NCI-H2081 (cell line): ENCODE measurements around the gene DNAJC5G.

Experiments
- DNase-seq, 2 experiments: peaks; one replicate each; lab custom pipeline; 2025; lab: John Stamatoyannopoulos, UW

Gene DNAJC5G, protein sequence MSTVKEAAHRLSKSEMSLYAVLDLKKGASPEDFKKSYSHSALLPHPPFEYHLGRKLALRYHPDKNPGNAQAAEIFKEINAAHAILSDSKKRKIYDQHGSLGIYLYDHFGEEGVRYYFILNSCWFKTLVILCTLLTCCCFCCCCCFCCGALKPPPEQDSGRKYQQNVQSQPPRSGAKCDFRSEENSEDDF

DNA sequence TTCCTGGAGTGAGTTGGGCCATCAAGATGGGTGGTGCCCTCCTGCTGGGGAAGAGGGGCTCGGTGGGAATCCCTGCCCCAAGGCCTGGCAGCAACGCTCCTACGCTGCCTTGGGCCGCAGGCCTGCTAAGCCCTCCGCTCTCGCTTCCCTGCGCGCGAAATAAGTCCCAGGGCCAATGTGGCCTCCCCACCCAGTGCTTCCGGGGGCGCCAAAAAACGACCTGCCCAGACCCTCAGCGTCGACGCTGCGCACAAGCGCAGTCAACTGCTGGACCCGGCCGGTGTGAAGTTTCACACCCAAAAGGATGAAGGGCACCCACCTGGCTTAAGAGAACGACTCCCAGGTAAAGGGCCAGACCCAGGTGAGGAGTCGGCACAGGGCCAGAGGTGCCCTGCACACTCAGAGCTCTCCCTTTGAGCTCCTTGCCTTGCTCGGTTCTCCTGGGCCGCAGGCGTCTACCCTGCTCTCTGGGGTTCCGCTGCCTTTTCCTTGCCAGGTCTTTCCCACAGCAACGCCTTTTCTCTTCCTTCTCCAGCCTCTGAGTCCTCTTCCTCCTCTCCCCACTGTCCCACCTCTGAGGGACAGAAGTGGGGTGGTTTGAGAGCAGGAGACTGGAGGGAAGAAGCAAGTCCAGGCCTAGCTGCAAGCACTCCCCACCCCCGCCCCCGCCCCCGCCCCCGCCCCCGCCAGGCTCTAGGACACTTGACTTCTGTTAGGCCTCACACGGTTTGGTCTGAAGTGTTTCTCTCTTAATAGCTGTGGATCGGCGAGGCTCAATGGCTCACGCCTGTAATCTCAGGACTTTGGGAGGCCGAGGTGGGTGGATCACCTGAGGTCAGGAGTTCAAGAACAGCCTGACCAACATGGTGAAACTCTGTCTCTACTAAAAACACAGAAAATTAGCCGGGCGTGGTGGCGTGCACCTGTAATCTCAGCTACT, at the start of gene DNAJC5G:
TSS of gene DNAJC5G (plus strand) at position 223 of the 940 bp plus-strand sequence. CDS start 1,296 bp downstream, outside the sequence.
- no peak for DNase-seq

DNA sequence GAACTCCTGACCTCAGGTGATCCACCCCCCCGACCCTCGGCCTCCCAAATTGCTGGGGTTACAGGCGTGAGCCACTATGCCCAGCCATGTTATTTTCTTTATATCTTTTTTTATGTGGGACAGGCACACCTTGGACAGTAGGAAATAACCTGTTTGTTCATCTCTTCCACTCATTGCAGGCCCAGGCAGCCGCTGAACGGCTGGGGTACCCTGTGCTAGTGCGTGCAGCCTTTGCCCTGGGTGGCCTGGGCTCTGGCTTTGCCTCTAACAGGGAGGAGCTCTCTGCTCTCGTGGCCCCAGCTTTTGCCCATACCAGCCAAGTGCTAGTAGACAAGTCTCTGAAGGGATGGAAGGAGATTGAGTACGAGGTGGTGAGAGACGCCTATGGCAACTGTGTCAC, 49.7 kb upstream of the DNAJC5G start:
- DNase-seq, result no peak

DNA sequence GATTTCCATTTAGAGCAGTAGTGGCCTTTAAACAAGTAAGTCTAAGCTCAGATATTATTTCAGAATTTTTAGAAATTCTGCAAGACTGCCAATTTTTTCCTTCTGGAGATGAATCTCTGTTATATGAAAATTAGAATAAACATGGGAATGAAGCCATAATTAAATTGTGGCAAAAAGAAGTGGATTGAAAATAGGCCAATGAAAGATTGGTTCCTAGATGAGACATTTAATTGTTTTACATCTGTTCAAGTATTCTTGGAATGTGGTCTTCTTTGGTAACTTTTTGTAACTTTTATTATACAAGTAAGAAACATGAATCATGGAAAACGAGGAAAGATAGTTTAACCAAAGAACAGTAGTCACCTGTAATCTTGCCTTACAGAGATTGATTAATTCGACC, 47.7 kb upstream of the DNAJC5G start:
- no peak for DNase-seq

DNA sequence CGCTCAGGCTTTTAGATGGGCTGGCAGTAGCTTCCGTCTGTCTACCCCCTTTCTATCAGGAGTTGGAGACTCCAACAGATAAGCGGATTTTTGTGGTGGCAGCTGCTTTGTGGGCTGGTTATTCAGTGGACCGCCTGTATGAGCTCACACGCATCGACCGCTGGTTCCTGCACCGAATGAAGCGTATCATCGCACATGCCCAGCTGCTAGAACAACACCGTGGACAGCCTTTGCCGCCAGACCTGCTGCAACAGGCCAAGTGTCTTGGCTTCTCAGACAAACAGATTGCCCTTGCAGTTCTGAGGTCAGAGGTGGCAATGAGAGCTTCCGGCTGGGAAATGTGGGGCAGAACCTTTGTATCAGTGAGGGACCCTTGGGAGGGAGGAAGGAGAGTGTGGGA, 43.3 kb upstream of the DNAJC5G start:
- DNase-seq, result no peak

DNA sequence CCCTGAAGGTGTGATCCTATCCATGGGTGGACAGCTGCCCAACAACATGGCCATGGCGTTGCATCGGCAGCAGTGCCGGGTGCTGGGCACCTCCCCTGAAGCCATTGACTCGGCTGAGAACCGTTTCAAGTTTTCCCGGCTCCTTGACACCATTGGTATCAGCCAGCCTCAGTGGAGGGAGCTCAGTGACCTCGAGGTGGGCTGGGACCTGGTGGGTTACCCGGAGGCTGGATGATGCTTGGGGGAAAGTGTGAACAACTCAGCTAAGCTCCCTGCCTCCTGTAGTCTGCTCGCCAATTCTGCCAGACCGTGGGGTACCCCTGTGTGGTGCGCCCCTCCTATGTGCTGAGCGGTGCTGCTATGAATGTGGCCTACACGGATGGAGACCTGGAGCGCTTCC, 41.9 kb upstream of the DNAJC5G start:
- DNase-seq, result no peak

DNA sequence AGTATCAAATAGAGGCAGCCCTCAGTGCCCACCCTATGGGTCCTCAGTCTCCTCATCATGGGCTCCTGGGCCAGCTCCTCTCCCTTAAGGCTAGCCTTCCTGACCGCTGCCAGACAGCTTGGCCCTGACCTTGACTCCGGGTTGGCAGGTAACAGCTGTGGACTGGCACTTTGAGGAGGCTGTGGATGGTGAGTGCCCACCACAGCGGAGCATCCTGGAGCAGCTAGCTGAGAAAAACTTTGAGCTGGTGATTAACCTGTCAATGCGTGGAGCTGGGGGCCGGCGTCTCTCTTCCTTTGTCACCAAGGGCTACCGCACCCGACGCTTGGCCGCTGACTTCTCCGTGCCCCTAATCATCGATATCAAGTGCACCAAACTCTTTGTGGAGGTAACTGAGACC, 39.1 kb upstream of the DNAJC5G start:
- no peak for DNase-seq

DNA sequence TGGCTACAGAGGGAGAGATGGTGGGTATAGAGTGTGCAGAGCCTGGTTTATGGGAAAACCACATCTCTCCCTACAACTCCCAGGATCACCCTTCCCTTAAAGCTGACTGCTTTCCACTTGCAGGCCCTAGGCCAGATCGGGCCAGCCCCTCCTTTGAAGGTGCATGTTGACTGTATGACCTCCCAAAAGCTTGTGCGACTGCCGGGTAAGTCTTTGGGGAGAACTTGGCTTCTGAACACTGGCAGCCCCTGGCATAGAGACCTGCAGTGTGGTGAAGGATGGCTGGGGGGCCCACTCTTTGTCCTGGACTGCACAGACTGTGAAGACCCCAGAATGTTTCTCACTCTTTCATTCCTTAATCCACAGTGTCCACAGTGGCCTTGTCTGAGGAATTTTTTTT, 38.6 kb upstream of the DNAJC5G start:
- DNase-seq, result no peak

DNA sequence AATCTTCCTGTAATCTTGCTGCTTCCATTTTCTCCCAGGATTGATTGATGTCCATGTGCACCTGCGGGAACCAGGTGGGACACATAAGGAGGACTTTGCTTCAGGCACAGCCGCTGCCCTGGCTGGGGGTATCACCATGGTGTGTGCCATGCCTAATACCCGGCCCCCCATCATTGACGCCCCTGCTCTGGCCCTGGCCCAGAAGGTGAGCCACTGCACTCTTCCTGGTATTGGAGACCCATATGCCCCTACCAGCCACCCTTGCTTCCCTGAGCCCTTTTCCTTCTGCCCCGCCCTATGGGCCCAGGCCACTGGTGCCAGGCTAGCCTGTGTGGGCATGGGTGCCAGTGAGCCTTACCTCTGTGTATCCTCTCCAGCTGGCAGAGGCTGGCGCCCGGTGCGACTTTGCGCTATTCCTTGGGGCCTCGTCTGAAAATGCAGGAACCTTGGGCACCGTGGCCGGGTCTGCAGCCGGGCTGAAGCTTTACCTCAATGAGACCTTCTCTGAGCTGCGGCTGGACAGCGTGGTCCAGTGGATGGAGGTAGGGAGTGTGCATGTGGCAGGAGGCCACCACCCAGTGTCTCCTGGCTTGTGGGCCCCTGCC, 37.8 kb upstream of the DNAJC5G start:
- no peak for DNase-seq

DNA sequence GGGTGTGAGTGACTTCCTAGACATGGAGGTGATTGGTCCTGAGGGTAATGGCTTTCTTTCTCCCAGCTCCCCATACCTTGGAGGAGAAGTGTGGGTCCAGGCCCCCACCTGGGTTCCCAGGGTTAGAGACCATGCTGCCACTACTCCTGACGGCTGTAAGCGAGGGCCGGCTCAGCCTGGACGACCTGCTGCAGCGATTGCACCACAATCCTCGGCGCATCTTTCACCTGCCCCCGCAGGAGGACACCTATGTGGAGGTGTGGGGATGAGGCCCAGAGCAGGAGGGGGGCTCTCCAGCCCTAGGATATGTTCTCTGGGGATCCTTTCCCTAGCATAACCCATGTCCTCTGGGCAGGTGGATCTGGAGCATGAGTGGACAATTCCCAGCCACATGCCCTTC, 36.3 kb upstream of the DNAJC5G start:
- DNase-seq, result no peak

DNA sequence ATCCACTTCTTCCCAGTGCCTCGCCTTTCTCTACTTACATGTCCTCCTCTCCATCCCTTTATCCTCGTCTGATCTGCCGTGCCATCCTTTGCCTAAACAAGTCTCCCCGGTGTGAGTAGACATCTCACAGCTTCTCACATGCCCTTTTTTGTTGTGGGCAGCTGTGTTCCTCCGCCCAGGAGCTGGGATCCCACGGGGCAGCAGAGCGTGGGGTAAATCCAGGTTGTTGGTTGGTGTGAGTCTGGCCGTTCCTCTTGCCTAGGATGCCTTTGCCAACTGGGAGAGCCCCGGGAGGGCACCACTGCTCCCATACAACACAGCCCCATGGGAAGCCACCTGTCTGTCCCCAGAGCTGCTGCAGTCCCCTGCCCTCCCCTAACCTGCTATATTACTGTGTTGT, 34.8 kb upstream of the DNAJC5G start:
- no peak for DNase-seq

DNA sequence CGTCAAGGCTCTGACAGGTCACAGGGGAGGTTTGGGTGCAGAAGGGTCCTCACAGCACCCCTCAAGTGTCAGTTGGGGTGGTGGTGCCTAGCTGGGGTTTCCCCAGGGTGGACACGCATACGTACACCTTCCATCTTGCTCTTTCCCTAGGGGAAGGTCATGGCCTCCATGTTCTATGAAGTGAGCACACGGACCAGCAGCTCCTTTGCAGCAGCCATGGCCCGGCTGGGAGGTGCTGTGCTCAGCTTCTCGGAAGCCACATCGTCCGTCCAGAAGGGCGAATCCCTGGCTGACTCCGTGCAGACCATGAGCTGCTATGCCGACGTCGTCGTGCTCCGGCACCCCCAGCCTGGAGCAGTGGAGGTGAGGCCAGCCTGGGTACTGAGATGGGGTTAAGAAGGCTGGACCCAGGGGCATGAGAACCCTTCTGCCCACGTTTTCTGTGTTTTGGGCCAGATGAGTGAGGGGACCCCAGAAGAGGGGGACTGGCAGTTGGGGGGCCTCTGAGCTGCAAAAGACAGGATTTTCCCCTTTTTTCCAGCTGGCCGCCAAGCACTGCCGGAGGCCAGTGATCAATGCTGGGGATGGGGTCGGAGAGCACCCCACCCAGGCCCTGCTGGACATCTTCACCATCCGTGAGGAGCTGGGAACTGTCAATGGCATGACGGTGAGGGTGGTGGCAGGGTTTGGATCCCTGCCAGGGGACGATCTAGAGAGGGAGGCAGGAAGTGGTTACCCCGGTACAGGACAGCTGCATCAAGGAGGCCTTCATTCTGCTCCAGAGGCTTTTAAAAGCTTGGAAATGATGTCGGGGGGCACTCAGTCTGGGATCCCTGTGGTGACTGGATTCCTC, 33.2 kb upstream of the DNAJC5G start:
- no peak for DNase-seq

DNA sequence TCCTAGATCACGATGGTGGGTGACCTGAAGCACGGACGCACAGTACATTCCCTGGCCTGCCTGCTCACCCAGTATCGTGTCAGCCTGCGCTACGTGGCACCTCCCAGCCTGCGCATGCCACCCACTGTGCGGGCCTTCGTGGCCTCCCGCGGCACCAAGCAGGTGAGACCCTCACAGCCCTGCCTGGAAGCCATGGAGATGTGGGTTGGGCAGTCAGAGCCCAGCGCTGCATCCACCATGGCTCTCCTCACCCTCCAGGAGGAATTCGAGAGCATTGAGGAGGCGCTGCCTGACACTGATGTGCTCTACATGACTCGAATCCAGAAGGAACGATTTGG, 32.6 kb upstream of the DNAJC5G start:
- DNase-seq, result no peak

DNA sequence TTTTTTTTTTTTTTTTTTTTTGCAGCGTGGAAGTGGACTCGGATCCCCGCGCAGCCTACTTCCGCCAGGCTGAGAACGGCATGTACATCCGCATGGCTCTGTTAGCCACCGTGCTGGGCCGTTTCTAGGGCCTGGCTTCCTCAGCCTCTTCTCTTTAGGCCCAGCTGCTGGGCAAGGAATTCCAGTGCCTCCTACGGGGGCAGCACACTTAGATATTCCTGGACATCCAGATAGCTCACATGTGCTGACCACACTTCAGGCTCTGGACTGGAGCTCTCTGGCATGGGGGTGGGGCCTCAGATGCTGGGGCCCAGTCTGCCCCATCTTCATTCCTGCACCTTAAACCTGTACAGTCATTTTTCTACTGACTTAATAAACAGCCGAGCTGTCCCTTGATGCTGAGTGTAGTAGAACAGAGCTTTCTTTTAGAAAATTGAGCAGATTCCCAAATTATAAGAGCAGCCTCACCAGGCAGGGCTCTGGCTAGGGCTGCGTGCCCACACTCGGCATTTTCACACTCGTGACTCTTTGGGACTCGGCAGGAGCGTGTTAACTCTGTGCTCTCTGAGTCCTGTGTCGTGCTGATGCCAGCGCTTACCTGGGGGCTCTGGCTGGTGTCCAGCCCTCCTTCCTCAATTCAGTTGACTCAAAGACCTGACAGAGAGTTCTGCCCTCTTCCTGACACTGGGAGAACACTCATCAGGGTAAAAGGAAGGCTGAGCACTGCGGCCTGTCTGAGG, 31.7 kb upstream of the DNAJC5G start:
- DNase-seq, result no peak

DNA sequence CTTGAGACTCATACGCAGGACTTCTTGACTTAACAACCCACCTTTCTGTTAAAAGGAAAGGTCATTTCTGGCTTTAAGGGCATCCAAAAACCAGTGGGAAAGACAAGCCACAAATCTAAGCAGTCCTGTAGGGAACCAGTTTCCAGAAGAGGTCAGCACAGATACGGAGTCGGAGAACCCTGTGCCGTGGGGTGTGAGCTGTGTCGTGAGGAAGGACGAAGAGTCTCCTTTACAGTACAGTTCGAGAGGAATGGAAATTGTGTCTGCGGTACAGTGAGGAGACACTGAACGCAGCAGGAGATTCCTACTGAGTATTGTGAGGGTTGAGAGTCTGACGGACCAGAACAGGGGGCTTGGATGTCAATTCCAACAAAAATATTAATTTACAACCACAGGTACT, 30.1 kb upstream of the DNAJC5G start:
- DNase-seq, result no peak

DNA sequence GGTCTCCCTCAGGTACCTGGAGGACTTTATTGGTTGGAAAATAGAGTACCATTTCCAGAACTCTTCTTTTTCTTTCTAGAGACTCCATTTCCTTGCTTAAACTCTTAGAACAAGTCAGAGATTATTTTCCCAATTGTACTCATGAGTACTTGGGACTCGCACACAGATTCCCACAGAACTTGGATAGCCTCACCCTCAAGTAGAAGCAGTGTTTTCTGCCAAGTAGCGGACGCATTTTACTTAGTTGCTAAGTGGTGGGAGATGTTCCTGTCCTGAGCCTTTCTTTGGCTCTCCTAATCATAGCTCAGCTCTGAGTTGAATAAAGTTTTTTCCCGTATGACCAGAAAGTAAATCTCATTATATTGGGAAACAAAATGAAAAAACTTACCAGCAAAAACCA, 29.6 kb upstream of the DNAJC5G start:
- DNase-seq, result no peak

DNA sequence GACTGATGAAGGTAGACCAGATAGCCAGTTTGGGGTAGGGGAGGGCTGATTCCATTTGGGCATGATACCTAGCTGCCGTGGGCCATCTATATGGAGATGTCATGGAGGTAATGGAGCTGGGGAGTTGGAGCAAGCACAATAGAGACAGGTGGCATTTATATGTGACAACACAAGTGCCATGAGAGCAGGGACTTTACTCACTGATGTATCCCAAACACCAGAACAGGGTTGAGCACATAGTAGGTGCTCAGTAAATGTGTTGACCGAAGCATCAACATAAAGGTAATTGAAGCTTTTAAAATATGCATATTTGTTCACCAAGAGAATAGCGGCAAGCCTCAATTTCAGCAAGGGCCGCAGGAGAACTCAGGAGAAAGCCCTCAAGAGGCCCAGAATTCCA, 27.3 kb upstream of the DNAJC5G start:
- no peak for DNase-seq

DNA sequence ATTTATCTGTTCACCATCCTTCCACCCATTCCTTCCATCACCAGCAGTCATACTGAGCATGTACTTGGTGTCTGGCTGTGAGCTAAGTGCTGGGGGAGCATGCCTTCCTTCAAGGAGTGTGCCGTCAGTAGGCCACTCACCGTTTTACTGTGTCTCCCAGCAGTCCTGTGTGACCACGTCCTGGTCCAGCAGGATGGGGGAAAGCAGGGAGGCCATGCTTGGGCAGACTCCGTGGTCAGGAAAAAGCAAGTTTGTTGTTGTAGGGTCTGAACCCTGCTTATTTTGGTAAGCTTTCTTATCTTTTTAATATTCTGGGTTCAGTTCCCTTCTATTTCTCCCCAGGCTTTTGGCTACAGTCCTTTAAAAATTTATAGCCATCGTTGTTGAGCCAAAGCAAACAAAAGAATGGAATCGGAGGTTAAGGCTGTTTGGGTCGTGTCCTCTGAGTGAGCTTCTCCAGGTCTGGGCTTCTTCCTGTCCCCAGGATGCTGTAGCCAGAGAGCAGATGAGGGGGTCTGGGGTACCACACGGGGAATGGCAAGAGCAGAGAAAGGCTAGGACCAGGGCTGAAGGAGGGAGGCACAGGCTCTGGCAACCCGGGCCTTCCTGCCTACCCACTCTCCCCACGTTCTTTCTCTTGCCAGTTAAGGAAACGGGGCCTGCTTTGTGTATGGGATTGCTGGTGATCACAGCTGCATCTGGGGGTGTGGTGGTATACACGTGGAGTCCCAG, 25.9 kb upstream of the DNAJC5G start:
- no peak for DNase-seq

DNA sequence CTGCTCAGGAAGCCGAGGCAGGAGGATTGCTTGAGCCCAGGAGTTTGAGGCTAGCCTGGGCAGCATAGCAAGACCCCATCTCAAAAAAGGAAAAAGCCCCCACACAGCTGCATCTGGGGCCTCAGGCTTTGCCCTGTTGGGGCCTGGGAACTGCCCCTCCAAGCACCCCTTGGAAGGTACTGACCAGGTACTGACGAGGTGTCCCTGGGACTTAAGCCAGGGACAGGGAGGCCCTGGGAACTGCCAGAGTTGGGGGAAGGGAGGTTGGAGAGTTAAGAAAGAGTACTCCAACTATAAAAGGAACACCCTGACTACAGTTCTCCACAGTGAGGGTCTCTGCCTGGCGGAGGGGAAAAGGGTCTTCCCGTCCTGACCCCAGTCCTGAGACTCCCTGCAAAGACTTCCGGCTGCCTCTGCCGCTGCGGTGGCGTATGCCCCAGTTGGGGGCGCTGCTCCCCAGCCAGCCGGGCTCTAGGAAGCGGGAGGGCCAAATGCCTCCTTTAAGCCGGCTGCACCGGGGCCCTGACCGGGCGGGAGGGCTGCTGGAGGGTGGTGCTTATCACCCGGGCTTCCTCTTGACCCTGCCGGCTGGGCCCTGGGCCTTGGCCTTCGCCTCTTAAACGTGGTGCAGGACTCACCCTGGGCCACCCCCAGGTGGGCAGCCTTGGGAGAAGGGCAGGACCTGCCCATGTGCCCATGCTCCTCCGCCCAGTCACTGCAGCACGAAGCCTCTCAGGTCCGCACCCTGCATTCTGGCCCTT, 25.2 kb upstream of the DNAJC5G start:
- DNase-seq, result no peak

DNA sequence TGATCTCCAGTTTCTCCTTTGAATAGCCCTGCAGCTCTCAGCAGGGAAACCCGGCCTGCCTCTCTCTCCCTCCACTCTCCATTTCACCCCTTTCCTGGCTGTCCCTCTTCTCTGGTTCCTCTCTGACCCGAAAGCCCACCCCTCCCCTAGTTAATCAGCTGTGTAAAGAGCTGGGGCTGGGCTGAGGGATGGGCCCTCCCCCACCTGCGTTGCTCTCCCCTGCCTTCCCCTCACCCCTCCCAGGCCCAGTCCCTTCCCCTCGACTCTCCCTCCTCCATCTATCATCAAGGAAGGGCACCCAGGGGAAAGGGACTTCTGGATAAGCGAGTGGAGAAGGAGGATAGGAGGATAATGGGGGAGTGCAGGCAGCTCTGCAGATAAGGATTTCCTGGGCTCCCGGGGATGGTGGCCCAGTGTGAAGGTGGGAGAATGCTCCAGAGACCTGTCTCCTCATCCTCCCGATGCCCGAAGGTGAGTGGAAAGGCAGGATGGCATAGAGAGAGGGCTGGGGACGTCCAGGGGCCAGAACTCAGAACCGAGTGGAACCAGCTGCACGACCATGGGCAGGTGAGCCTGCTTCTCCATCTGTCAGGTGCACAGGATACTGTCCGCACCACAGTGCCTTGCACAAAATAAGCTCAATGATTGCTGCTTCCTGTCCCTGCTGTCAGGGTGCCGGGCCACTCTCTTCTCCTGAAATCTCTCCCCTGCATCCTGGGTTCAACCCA, 24.4 kb upstream of the DNAJC5G start:
- no peak for DNase-seq

DNA sequence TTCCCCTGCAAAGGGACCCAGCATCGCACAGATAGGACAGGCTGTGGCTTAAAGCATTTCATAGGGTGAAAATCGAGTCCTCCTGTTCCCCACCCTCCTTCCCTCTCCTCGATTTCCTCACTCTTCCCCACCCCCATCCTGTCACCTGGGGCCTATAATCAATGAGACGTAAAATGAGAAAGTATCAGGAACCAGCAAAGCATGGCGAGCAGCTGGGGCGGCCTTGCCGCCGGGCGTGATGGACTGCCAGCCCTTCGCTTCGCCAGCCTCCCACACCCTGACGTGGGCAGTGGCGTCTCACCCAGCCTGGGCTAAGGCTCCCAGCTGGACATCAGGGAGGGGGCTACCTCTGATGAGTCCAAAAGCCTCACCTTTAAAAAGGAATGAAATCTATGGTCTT, 23.5 kb upstream of the DNAJC5G start:
- no peak for DNase-seq
